OCI-LY1 (cell line): Measurements from ENCODE around the gene BHLHE40.

ENCODE experiments used
- H2AFZ ChIP-seq: fragments of 200-600 bp; sonication (generic), shearing (Covaris generic); 2 replicates; pipeline ENCODE4 v1.6.0; 2014; ENCODE audit warnings: antibody characterized with exemption, mild to moderate bottlenecking, low read length
- H3F3A ChIP-seq: fragments of 200-600 bp; sonication (generic), shearing (Covaris generic); 2 replicates; pipeline ENCODE4 v1.6.0; 2014; ENCODE audit warnings: mild to moderate bottlenecking, antibody characterized with exemption, low read length, moderate library complexity; ENCODE audit not compliant: insufficient read depth
- H3K27ac ChIP-seq: fragments of 200-600 bp; sonication (generic); 2 replicates; pipeline ENCODE4 v1.5.1; 2014; ENCODE audit warnings: low read length, mixed run types, mild to moderate bottlenecking, low read depth; ENCODE audit not compliant: poor library complexity, severe bottlenecking
- H3K27me3 ChIP-seq: fragments of 200-600 bp; sonication (generic); 2 replicates; pipeline ENCODE4 v1.6.0; 2014; ENCODE audit warnings: antibody characterized with exemption, mild to moderate bottlenecking, low read length, moderate library complexity; ENCODE audit not compliant: insufficient read depth
- H3K36me3 ChIP-seq: fragments of 200-600 bp; sonication (generic); 2 replicates; pipeline ENCODE4 v1.6.1; 2014; ENCODE audit warnings: mild to moderate bottlenecking, antibody characterized with exemption, low read length, moderate library complexity, mixed read lengths; ENCODE audit not compliant: insufficient read depth
- H3K4me1 ChIP-seq: fragments of 200-600 bp; sonication (generic); 2 replicates; pipeline ENCODE4 v1.5.1; 2014; ENCODE audit warnings: mild to moderate bottlenecking, low read length, moderate library complexity; ENCODE audit not compliant: insufficient read depth, severe bottlenecking
- H3K4me2 ChIP-seq: fragments of 200-600 bp; sonication (generic), shearing (Covaris generic); 2 replicates; pipeline ENCODE4 v1.6.1; 2014; ENCODE audit warnings: low read length
- H3K4me3 ChIP-seq: fragments of 200-600 bp; sonication (generic); 2 replicates; pipeline ENCODE4 v1.5.1; 2014; ENCODE audit warnings: low read length, low read depth, mild to moderate bottlenecking, mixed read lengths; ENCODE audit not compliant: poor library complexity, severe bottlenecking
- H3K79me2 ChIP-seq: fragments of 200-600 bp; shearing (Covaris generic); 2 replicates; pipeline ENCODE4 v1.6.1; 2016; ENCODE audit warnings: mixed run types, low read length, mixed read lengths; ENCODE audit not compliant: insufficient read depth
- H3K9ac ChIP-seq: fragments of 200-600 bp; sonication (generic), shearing (Covaris generic); 2 replicates; pipeline ENCODE4 v1.6.1; 2014; ENCODE audit warnings: mild to moderate bottlenecking, low read length, mixed read lengths
- H3K9me2 ChIP-seq: fragments of 200-600 bp; sonication (generic), shearing (Covaris generic); 2 replicates; pipeline ENCODE4 v1.6.1; 2014; ENCODE audit warnings: low read depth, mild to moderate bottlenecking, low read length, mixed read lengths
- H3K9me3 ChIP-seq: fragments of 200-600 bp; shearing (Covaris generic); 2 replicates; pipeline ENCODE4 v1.6.1; 2014; ENCODE audit warnings: low read length, mixed read lengths
- H4K20me1 ChIP-seq: fragments of 200-600 bp; sonication (generic), shearing (Covaris generic); 2 replicates; pipeline ENCODE4 v1.6.0; 2016; ENCODE audit warnings: mild to moderate bottlenecking, low read length; ENCODE audit not compliant: insufficient read depth
- EZH2 ChIP-seq: fragments of 200-600 bp; sonication (generic), shearing (Covaris generic); IDR thresholded peaks from 2 replicates; pipeline ENCODE4 v1.8.0; 2017; ENCODE audit warnings: borderline replicate concordance, mixed run types, mild to moderate bottlenecking, antibody characterized with exemption, low read length, moderate library complexity, mixed read lengths
- TF ChIP-seq, protein P1 (sequence below): fragments of 200-600 bp; sonication (generic), shearing (Covaris generic); IDR thresholded peaks from 2 replicates; pipeline ENCODE4 v1.5.1; 2017; ENCODE audit warnings: mild to moderate bottlenecking, antibody characterized with exemption, low read length, moderate library complexity, mixed read lengths

BHLHE40 gene

DNA sequence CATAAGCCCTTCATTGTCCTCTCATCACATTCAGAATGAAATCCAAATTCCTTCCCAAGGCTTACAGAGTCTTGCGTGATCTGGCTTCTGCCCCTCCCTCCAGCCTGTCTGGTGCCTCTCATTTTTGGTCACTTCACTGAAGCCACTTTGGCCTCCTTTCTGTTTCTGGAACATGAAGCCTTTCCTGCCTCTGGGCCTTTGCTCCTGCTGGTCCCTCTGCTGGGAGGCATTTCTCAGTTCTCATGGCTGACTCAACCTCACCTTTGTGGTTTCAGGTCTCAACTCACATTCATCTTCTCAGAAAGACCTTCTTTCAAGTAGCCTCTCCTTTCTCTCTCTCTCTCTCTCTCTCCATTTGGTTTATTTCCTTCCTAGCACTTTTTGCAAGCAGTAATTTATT, 43.9 kb upstream of the BHLHE40 start:
- H2AFZ ChIP-seq = no peak overlapping the region
- H3K4me2 ChIP-seq = no peak overlapping the region
- no peaks in the 10 kb centered on the region for H3K9me3 ChIP-seq

DNA sequence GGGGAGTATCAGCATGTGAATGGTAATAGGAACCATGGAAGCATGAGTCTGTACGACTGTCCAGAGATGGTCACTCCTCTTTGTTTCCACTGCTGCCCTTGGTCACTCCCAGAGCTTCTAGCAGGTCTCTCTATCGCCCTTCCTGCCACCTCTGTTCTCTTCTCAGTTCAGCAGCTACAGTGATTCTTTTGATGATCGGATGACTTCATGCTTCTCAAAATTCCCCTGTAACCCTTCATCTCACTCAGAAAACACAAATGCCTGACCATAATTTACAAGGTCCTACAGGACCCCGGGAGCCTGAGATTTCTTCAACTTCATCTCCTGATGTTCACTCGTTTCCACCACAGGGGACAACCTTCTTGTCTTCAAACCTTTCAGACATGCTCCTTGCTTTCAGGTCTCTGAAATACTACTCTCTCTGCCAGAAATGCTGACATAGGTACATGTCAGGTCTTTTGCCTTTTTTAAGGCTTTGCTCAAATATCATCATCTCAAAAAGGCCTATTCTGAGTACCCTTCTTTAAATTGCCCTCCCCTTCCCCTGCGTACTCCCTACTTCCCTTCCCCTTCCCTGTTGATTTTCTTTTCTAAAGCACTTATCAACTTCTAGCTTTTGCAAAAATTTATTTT, 42.1 kb upstream of the BHLHE40 start:
- no peaks in the 10 kb centered on the region for H3F3A ChIP-seq
- no peaks in the 10 kb centered on the region for H3K9me3 ChIP-seq
- no peak overlapping the region for H3K4me2 ChIP-seq
- no peak overlapping the region for H3K9ac ChIP-seq
- H3K27me3 ChIP-seq = no peaks in the 10 kb centered on the region
- no peaks in the 10 kb centered on the region for H3K36me3 ChIP-seq
- H3K4me3 ChIP-seq = no peak overlapping the region
- TF ChIP-seq, protein P1, sequence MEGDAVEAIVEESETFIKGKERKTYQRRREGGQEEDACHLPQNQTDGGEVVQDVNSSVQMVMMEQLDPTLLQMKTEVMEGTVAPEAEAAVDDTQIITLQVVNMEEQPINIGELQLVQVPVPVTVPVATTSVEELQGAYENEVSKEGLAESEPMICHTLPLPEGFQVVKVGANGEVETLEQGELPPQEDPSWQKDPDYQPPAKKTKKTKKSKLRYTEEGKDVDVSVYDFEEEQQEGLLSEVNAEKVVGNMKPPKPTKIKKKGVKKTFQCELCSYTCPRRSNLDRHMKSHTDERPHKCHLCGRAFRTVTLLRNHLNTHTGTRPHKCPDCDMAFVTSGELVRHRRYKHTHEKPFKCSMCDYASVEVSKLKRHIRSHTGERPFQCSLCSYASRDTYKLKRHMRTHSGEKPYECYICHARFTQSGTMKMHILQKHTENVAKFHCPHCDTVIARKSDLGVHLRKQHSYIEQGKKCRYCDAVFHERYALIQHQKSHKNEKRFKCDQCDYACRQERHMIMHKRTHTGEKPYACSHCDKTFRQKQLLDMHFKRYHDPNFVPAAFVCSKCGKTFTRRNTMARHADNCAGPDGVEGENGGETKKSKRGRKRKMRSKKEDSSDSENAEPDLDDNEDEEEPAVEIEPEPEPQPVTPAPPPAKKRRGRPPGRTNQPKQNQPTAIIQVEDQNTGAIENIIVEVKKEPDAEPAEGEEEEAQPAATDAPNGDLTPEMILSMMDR = no peak
- no peak for TF ChIP-seq EZH2
- H3K4me1 ChIP-seq = no peaks in the 10 kb centered on the region
- H3K27ac ChIP-seq = no peak overlapping the region
- no peaks in the 10 kb centered on the region for H3K9me2 ChIP-seq
- no peaks in the 10 kb centered on the region for H4K20me1 ChIP-seq
- H3K79me2 ChIP-seq = no peaks in the 10 kb centered on the region
- no peak overlapping the region for H2AFZ ChIP-seq

More for the DNA sequence above, 43.9 kb upstream of the BHLHE40 start:
- Histone ChIP-seq H3K27me3 (no peaks in the 10 kb centered on the region), H3K36me3 (no peaks in the 10 kb centered on the region), H3K9me2 (no peaks in the 10 kb centered on the region), H3K4me3 (no peak overlapping the region), H3K9ac (no peak overlapping the region), H3F3A (no peaks in the 10 kb centered on the region), H3K27ac (no peak overlapping the region), H3K4me1 (no peaks in the 10 kb centered on the region), H3K79me2 (no peaks in the 10 kb centered on the region), H4K20me1 (no peaks in the 10 kb centered on the region)
- TF ChIP-seq, protein P1 = no peak
- no peak for TF ChIP-seq EZH2

DNA sequence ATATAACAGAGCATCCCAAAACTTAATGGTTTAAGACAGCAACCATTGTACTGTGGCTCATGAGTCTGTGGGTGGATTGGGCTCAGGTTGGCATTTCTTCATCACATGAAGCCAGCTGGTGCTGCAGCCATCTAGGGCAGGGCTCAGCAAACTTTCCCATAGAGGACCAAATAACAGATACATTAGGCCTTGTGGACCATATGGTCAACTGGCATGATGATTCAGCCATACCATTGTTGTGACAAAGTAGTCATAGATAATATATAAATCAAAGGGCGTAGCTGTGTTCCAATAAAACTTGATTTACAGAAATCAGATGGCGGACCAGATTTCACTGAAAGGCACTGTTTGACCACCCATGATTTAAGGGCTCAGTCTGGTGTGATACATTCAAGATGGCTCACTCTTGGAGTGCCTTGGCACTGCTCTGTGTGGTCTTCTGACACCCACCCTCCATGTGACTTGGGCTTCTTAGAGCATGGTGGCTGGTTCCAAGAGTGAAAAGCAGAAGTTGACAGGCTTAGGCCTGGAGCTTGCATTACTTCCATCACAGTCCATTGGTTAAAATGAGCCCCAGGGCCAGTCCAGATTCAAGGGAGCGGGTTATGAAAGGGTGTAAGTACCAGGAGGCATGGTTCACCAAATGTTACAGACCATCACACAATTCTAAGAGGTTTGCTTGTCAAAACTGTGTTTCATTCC, 40.8 kb upstream of the BHLHE40 start:
- Histone ChIP-seq H3K4me1 (no peaks in the 10 kb centered on the region), H3K9me3 (no peaks in the 10 kb centered on the region), H4K20me1 (no peaks in the 10 kb centered on the region), H3K9me2 (no peaks in the 10 kb centered on the region), H3K79me2 (no peaks in the 10 kb centered on the region), H2AFZ (no peak overlapping the region), H3K27me3 (no peaks in the 10 kb centered on the region), H3K27ac (no peak overlapping the region), H3K4me3 (no peak overlapping the region), H3F3A (no peaks in the 10 kb centered on the region), H3K9ac (no peak overlapping the region), H3K4me2 (no peak overlapping the region), H3K36me3 (no peaks in the 10 kb centered on the region)
- TF ChIP-seq, protein P1 = no peak
